ENCODE data around the gene CCR5AS.
"Not testable (repeated sequence)": the region's sequence is repeated elsewhere in the genome, so short reads cannot be mapped to it uniquely, and the experiment has no call there.

The CCR5AS gene

GRCh38 chr3:46431905-46432304 lies 25.0 kb upstream of the CCR5AS start:
- intact Hi-C loops (cut with DNase I, micrococcal nuclease); ATAC-seq; DNase-seq: not testable (repeated sequence)

GRCh38 chr3:46430879-46431278 lies 24.0 kb upstream of the CCR5AS start:
- DNase-seq; intact Hi-C loops (cut with DNase I, micrococcal nuclease); ATAC-seq: not testable (repeated sequence)

GRCh38 chr3:46429671-46430070 lies 22.8 kb upstream of the CCR5AS start:
- intact Hi-C loops (cut with DNase I, micrococcal nuclease) = no loop called here
- peak; percentile 90 for ATAC-seq
- peak in 1 of 2 donors; percentile 45 for DNase-seq

GRCh38 chr3:46429250-46429649 lies 22.4 kb upstream of the CCR5AS start:
- no peak for DNase-seq
- peak; percentile 77 for ATAC-seq
- intact Hi-C loops (cut with DNase I, micrococcal nuclease) = no loop called here

GRCh38 chr3:46427916-46428833 lies 21.3 kb upstream of the CCR5AS start:
- DNase-seq (no peak), ATAC-seq (peak; percentile 32)
- intact Hi-C loops (cut with DNase I, micrococcal nuclease) = no loop called here

GRCh38 chr3:46427404-46427803 lies 20.5 kb upstream of the CCR5AS start:
- ATAC-seq; DNase-seq; intact Hi-C loops (cut with DNase I, micrococcal nuclease): not testable (repeated sequence)

GRCh38 chr3:46426476-46426875 lies 19.6 kb upstream of the CCR5AS start:
- ATAC-seq; intact Hi-C loops (cut with DNase I, micrococcal nuclease); DNase-seq: not testable (repeated sequence)

GRCh38 chr3:46423588-46423987 lies 16.7 kb upstream of the CCR5AS start:
- intact Hi-C loops (cut with DNase I, micrococcal nuclease) = no loop called here
- no peak for DNase-seq
- ATAC-seq = no peak

- ATAC-seq (peak; percentile 97), DNase-seq (peak in 1 of 2 donors; percentile 66)
- intact Hi-C loops (cut with DNase I, micrococcal nuclease) = no loop called here
These were observed 15.8 kb upstream of the CCR5AS start for GRCh38 chr3:46422617-46423016.

GRCh38 chr3:46420931-46421330 lies 14.1 kb upstream of the CCR5AS start:
- ATAC-seq (no peak), DNase-seq (no peak)
- intact Hi-C loops (cut with DNase I, micrococcal nuclease) = no loop called here

GRCh38 chr3:46419816-46420215 lies 12.9 kb upstream of the CCR5AS start:
- DNase-seq (no peak), ATAC-seq (no peak)
- intact Hi-C loops (cut with DNase I, micrococcal nuclease) = no loop called here

- intact Hi-C loops (cut with DNase I, micrococcal nuclease) = no loop called here
- ATAC-seq (no peak), DNase-seq (no peak)
These were observed 11.2 kb upstream of the CCR5AS start for GRCh38 chr3:46417841-46418611.

- peak; percentile 23 for ATAC-seq
These were observed 10.1 kb upstream of the CCR5AS start for GRCh38 chr3:46416811-46417510.

GRCh38 chr3:46416125-46416810 lies 9.4 kb upstream of the CCR5AS start:
- ATAC-seq (peak; percentile 78), DNase-seq (no peak)
- intact Hi-C loops (cut with DNase I, micrococcal nuclease) = no loop called here

More at GRCh38 chr3:46416811-46417510, 10.1 kb upstream of the CCR5AS start:
- intact Hi-C loops (cut with DNase I, micrococcal nuclease) = no loop called here
- no peak for DNase-seq

GRCh38 chr3:46414739-46415138 lies 7.9 kb upstream of the CCR5AS start:
- ATAC-seq = no peak
- intact Hi-C loops (cut with DNase I, micrococcal nuclease) = no loop called here
- DNase-seq = no peak

GRCh38 chr3:46413951-46414350 lies 7.1 kb upstream of the CCR5AS start:
- intact Hi-C loops (cut with DNase I, micrococcal nuclease) = no loop called here
- DNase-seq = no peak
- ATAC-seq = no peak

- DNase-seq = no peak
- no peak for ATAC-seq
- intact Hi-C loops (cut with DNase I, micrococcal nuclease) = no loop called here
These were observed 6.0 kb upstream of the CCR5AS start for GRCh38 chr3:46412786-46413298.

- intact Hi-C loops (cut with DNase I, micrococcal nuclease) = no loop called here
- DNase-seq (no peak), ATAC-seq (no peak)
These were observed 4.4 kb upstream of the CCR5AS start for GRCh38 chr3:46411271-46411670.
